Measurements from ENCODE around the gene TRIM44. TPM values are rescaled to one million over a fixed set of nuclear protein-coding genes. Genes with fewer than 3 reads are reported as not detected.

TRIM44 gene
- total and polyA plus RNA-seq, 2 donors (not counting 3 experiments of a cell fraction or from before 2014, with no cell fraction given), result 31.7 to 72.0 TPM

DNA sequence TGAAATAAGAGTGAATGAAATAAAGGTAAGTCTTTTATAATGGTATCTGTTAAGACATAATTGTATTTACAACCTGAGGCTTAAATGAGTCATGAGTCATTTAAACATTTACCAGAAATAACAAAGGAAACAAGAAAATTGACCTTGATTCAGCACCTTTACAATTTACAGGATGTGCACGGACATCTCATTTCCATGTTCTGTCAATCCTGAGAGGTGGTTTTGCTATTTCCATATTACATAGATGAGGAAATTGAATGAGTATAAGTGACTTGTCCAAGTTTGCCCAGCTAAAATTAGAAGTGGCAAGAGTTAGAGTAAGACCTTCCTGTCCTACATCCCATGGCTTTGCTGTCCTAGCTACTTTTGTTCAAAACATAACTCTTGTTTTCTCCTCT is 89.1 kb downstream of the TRIM44 start:
- CTCF ChIA-PET, result interaction anchor here (2.6 kb wide), 1 partner anchor 70 kb away, joined by 10 read pairs; no protein-coding TSS in a partner anchor
- Histone ChIP-seq H3K9ac (replicated peaks; ENCODE audit: extremely low read depth, insufficient read depth, low read length) (no peak overlapping the region), H4K20me1 (replicated peaks; ENCODE audit: control insufficient read depth, extremely low read depth, insufficient read depth, low read length) (no peaks in the 10 kb centered on the region), H2AFZ (ENCODE audit: low read depth, low read length) (no peak overlapping the region), H3K4me1 (ENCODE audit: control insufficient read depth, extremely low read depth, insufficient read depth, low read length) (peaks cover 22% of the 10 kb centered on the region), H3K4me3 (replicated peaks in 1 of 3; ENCODE audit: insufficient read depth in 1 of 3, low read depth in 1 of 3, low read length in 3 of 3) (no peak overlapping the region), H3K27ac (ENCODE audit: insufficient read depth, low read depth, low read length) (peak overlapping the region; percentile 42), H3K9me1 (replicated peaks; ENCODE audit: control insufficient read depth, extremely low read depth, insufficient read depth, low read length) (no peaks in the 10 kb centered on the region), H3K27me3 (ENCODE audit: control insufficient read depth in 2 of 2, insufficient read depth in 2 of 2, low read length in 2 of 2) (no peaks in the 10 kb centered on the region), H3K9me3 (replicated peaks; ENCODE audit: control insufficient read depth, insufficient read depth, low read length) (no peaks in the 10 kb centered on the region), H3K36me3 (ENCODE audit: control insufficient read depth in 2 of 2, extremely low read depth in 1 of 2, insufficient read depth in 2 of 2, low read length in 2 of 2) (no peaks in the 10 kb centered on the region), H3K4me2 (ENCODE audit: insufficient read depth, low read length) (peak overlapping the region; percentile 63), H3K79me2 (ENCODE audit: control insufficient read depth, insufficient read depth, low read length) (peaks cover 2% of the 10 kb centered on the region)
- dilution Hi-C loops (cut with MboI; ENCODE audit: extremely low pct_ligation_motif_present, low sequenced_read_pairs), result no loop called here
- FAIRE-seq (peak; percentile 58), DNase-seq (ENCODE audit: low read depth, low spot score) (peak; percentile 57)
- intact Hi-C loops (cut with micrococcal nuclease), result loop anchor here (1.0 to 2.0 kb wide), 2 partner anchors 17 to 45 kb away; no protein-coding TSS in a partner anchor
- BruUV-seq (replicated peaks), result no TSS peak
- TF ChIP-seq, protein P1, sequence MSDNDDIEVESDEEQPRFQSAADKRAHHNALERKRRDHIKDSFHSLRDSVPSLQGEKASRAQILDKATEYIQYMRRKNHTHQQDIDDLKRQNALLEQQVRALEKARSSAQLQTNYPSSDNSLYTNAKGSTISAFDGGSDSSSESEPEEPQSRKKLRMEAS (IDR thresholded peaks at IDR 0.05; ENCODE audit: insufficient read depth, insufficient read length), result no peak
- TF ChIP-seq FOS (IDR thresholded peaks at IDR 0.05; ENCODE audit: borderline replicate concordance, insufficient read depth, low read length) (peak; percentile 65), MYC (IDR thresholded peaks at IDR 0.05; ENCODE audit: low read depth, low read length) (no peak), GATA2 (IDR thresholded peaks at IDR 0.05; ENCODE audit: insufficient read depth, insufficient read length, low read depth, low read length) (no peak), JUN (IDR thresholded peaks at IDR 0.05; ENCODE audit: borderline replicate concordance, insufficient read depth, insufficient read length, low read depth) (peak; percentile 49), POLR2A (IDR thresholded peaks at IDR 0.05; ENCODE audit: low read depth, low read length) (no peak), EZH2 (IDR thresholded peaks at IDR 0.05; ENCODE audit: borderline replicate concordance, low read depth, low read length, severe bottlenecking) (no peak), POLR2AphosphoS5 (IDR thresholded peaks at IDR 0.05; ENCODE audit: insufficient read depth, low read depth, low read length) (no peak)
- TF ChIP-seq, protein P2, sequence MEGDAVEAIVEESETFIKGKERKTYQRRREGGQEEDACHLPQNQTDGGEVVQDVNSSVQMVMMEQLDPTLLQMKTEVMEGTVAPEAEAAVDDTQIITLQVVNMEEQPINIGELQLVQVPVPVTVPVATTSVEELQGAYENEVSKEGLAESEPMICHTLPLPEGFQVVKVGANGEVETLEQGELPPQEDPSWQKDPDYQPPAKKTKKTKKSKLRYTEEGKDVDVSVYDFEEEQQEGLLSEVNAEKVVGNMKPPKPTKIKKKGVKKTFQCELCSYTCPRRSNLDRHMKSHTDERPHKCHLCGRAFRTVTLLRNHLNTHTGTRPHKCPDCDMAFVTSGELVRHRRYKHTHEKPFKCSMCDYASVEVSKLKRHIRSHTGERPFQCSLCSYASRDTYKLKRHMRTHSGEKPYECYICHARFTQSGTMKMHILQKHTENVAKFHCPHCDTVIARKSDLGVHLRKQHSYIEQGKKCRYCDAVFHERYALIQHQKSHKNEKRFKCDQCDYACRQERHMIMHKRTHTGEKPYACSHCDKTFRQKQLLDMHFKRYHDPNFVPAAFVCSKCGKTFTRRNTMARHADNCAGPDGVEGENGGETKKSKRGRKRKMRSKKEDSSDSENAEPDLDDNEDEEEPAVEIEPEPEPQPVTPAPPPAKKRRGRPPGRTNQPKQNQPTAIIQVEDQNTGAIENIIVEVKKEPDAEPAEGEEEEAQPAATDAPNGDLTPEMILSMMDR (IDR thresholded peaks at IDR 0.05; ENCODE audit: extremely low read depth in 1 of 2, insufficient read depth in 1 of 2, low read depth in 1 of 2, low read length in 2 of 2), result no peak
- POLR2A ChIA-PET, result no interaction called here
